ENCODE measurements around the gene YIF1B. TPM values are rescaled to one million over a fixed set of nuclear protein-coding genes. Genes with fewer than 3 reads are reported as not detected.

Gene YIF1B
- total and polyA plus RNA-seq, 2 donors (not counting 3 experiments of a cell fraction or from before 2014, with no cell fraction given), result 85.8 to 249 TPM

GRCh38 chr19:38361633-38362075 is 45.9 kb upstream of the YIF1B start:
- peak; percentile 65 for DNase-seq (ENCODE audit: low read depth, low spot score)
- dilution Hi-C loops (cut with MboI; ENCODE audit: extremely low pct_ligation_motif_present, low sequenced_read_pairs), result no loop called here
- no peak overlapping the region for H3K9ac ChIP-seq (replicated peaks; ENCODE audit: extremely low read depth, insufficient read depth, low read length)
- ChIA-PET CTCF (interaction anchor here (0.6 to 1.9 kb wide), 5 partner anchors 9 to 539 kb away, joined by 3 to 9 read pairs (median 3); partner anchors contain the start of genes FAM98C and PSMD8), POLR2A (interaction anchor here (1.7 kb wide), 1 partner anchor 13 kb away, joined by 7 read pairs; the partner anchor contains the start of gene PSMD8)
- H3K27me3 ChIP-seq (ENCODE audit: control insufficient read depth in 2 of 2, insufficient read depth in 2 of 2, low read length in 2 of 2), result peaks cover 13 to 14% of the 10 kb centered on the region in 2 experiments
- peak overlapping the region; percentile 72 for H3K4me2 ChIP-seq (ENCODE audit: insufficient read depth, low read length)
- H3K27ac ChIP-seq (ENCODE audit: insufficient read depth, low read depth, low read length), result no peak overlapping the region
- no peaks in the 10 kb centered on the region for H3K79me2 ChIP-seq (ENCODE audit: control insufficient read depth, insufficient read depth, low read length)
- peak overlapping the region; percentile 42 to 49 (median 45) for H3K4me3 ChIP-seq (replicated peaks in 1 of 3; ENCODE audit: insufficient read depth in 1 of 3, low read depth in 1 of 3, low read length in 3 of 3)
- BruUV-seq (replicated peaks), result no TSS peak
- H4K20me1 ChIP-seq (replicated peaks; ENCODE audit: control insufficient read depth, extremely low read depth, insufficient read depth, low read length), result no peaks in the 10 kb centered on the region
- FAIRE-seq, result no peak
- H3K36me3 ChIP-seq (ENCODE audit: control insufficient read depth in 2 of 2, extremely low read depth in 1 of 2, insufficient read depth in 2 of 2, low read length in 2 of 2), result no peaks in the 10 kb centered on the region
- H3K9me3 ChIP-seq (replicated peaks; ENCODE audit: control insufficient read depth, insufficient read depth, low read length), result no peaks in the 10 kb centered on the region
- peak in 1 of 2 donors; percentile 10 for TF ChIP-seq CTCF (IDR thresholded peaks at IDR 0.05; ENCODE audit: extremely low read depth in 1 of 2, insufficient read depth in 1 of 2, low read depth in 1 of 2, low read length in 2 of 2)
- no peak for TF ChIP-seq GATA2 (IDR thresholded peaks at IDR 0.05; ENCODE audit: insufficient read depth, insufficient read length, low read depth, low read length)
- peak overlapping the region; percentile 96 for H2AFZ ChIP-seq (ENCODE audit: low read depth, low read length)
- intact Hi-C loops (cut with micrococcal nuclease), result loop anchor here (1.0 to 2.0 kb wide), 3 partner anchors 13 to 27 kb away; partner anchors contain the start of genes GGN, PSMD8 and SPRED3
- H3K9me1 ChIP-seq (replicated peaks; ENCODE audit: control insufficient read depth, extremely low read depth, insufficient read depth, low read length), result no peaks in the 10 kb centered on the region
- peaks cover 3% of the 10 kb centered on the region for H3K4me1 ChIP-seq (ENCODE audit: control insufficient read depth, extremely low read depth, insufficient read depth, low read length)

- no peak for DNase-seq (ENCODE audit: low read depth, low spot score)
- ChIA-PET POLR2A (interaction anchor here (1.7 kb wide), 1 partner anchor 13 kb away, joined by 7 read pairs; the partner anchor contains the start of gene PSMD8), CTCF (interaction anchor here (0.6 to 1.9 kb wide), 3 partner anchors 13 to 540 kb away, joined by 3 to 9 read pairs (median 5); partner anchors contain the start of genes FAM98C and PSMD8)
- Histone ChIP-seq H3K9ac (replicated peaks; ENCODE audit: extremely low read depth, insufficient read depth, low read length) (no peak overlapping the region), H4K20me1 (replicated peaks; ENCODE audit: control insufficient read depth, extremely low read depth, insufficient read depth, low read length) (no peaks in the 10 kb centered on the region), H3K36me3 (ENCODE audit: control insufficient read depth in 2 of 2, extremely low read depth in 1 of 2, insufficient read depth in 2 of 2, low read length in 2 of 2) (no peaks in the 10 kb centered on the region), H3K9me3 (replicated peaks; ENCODE audit: control insufficient read depth, insufficient read depth, low read length) (no peaks in the 10 kb centered on the region), H3K27ac (ENCODE audit: insufficient read depth, low read depth, low read length) (no peak overlapping the region), H3K79me2 (ENCODE audit: control insufficient read depth, insufficient read depth, low read length) (no peaks in the 10 kb centered on the region), H3K4me1 (ENCODE audit: control insufficient read depth, extremely low read depth, insufficient read depth, low read length) (peaks cover 3% of the 10 kb centered on the region), H3K4me2 (ENCODE audit: insufficient read depth, low read length) (peak overlapping the region; percentile 68), H3K9me1 (replicated peaks; ENCODE audit: control insufficient read depth, extremely low read depth, insufficient read depth, low read length) (no peaks in the 10 kb centered on the region), H3K27me3 (ENCODE audit: control insufficient read depth in 2 of 2, insufficient read depth in 2 of 2, low read length in 2 of 2) (peaks cover 13 to 14% of the 10 kb centered on the region in 2 experiments), H3K4me3 (replicated peaks in 1 of 3; ENCODE audit: insufficient read depth in 1 of 3, low read depth in 1 of 3, low read length in 3 of 3) (peak overlapping the region in 1 of 3 experiments; percentile 23), H2AFZ (ENCODE audit: low read depth, low read length) (peak overlapping the region; percentile 88)
- intact Hi-C loops (cut with micrococcal nuclease), result no loop called here
- dilution Hi-C loops (cut with MboI; ENCODE audit: extremely low pct_ligation_motif_present, low sequenced_read_pairs), result no loop called here
- BruUV-seq (replicated peaks), result no TSS peak
- TF ChIP-seq EZH2 (IDR thresholded peaks at IDR 0.05; ENCODE audit: borderline replicate concordance, low read depth, low read length, severe bottlenecking) (peak; percentile 38), POLR2AphosphoS5 (IDR thresholded peaks at IDR 0.05; ENCODE audit: insufficient read depth, low read depth, low read length) (no peak)
- no peak for FAIRE-seq
Observed at GRCh38 chr19:38360839-38361631, 45.3 kb upstream of the YIF1B start.
